CD4-positive, alpha-beta T cell treated with Interleukin-2 at 100 ng/mL for 4 hours (primary cell): Measurements from ENCODE around the gene SHISA9.

Experiments used
- DNase-seq: peaks from one replicate; pipeline ENCODE4 v3.0.0-alpha.2; 2020; ENCODE audit warnings: low spot score

Gene SHISA9

GRCh38 chr16:13269359-13269758, 368.0 kb downstream of the SHISA9 start:
- DNase-seq, result no peak

- no peak for DNase-seq
These were observed 368.6 kb downstream of the SHISA9 start for GRCh38 chr16:13269905-13270528.

GRCh38 chr16:13270602-13271001, 369.2 kb downstream of the SHISA9 start:
- no peak for DNase-seq

GRCh38 chr16:13289515-13289914, 388.1 kb downstream of the SHISA9 start:
- no peak for DNase-seq
